GM21786 (cell line): ENCODE results near the gene BMPR1A.

Experiments
- ATAC-seq: cut with Tn5 transposase; IDR thresholded peaks from one replicate; pipeline ENCODE4 v1.9.1; 2021; ENCODE audit not compliant: unreplicated experiment

BMPR1A gene

DNA sequence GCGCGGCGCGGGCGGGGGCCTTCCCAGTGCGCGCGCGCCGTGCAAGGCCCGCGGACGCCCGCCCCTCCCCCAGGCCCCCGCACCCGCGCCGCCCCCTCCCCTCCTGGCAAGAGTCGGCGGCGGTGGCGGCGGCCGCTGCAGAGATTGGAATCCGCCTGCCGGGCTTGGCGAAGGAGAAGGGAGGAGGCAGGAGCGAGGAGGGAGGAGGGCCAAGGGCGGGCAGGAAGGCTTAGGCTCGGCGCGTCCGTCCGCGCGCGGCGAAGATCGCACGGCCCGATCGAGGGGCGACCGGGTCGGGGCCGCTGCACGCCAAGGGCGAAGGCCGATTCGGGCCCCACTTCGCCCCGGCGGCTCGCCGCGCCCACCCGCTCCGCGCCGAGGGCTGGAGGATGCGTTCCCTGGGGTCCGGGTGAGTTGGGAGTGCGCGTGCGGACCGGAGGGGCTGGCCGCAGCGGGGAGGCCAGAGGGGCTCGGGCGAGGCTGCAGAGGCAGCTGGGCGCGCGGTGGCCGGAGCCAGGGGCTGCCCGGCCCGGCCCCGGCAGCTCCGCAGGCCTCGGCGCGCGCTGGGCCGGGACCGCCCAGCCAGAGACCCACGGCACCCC lies at the start of gene BMPR1A:
TSS of gene BMPR1A (plus strand) at position 109 of the 602 bp plus-strand sequence. CDS start 119,400 bp downstream, outside the sequence.
- peak; percentile 26 for ATAC-seq

DNA sequence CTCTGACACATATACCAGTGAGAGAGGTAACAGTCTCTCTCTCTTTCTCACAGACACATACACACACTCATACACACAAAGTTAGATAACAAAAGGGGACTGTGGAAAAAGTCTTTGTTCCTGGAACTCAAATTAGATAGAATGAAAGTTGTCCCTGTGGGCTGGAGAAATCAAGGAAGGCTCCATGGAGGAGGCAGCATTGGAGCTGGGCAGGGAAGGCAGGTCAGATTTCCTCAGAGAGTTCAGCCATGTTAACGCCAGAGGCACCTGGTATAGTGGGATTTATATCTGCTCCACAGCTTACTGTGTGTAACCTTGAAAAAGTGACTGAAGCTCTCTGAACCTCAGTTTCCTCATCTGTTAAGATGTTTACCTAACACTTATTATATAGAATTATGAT lies 49.4 kb upstream of the BMPR1A start:
- ATAC-seq: no peak

- ATAC-seq: no peak
These were observed 48.9 kb upstream of the BMPR1A start for GRCh38 chr10:86707505-86707904.

GRCh38 chr10:86708068-86708782 lies 48.2 kb upstream of the BMPR1A start:
- no peak for ATAC-seq

GRCh38 chr10:86708783-86709380 lies 47.5 kb upstream of the BMPR1A start:
- no peak for ATAC-seq

- ATAC-seq: no peak
These were observed 46.8 kb upstream of the BMPR1A start for GRCh38 chr10:86709396-86710185.

DNA sequence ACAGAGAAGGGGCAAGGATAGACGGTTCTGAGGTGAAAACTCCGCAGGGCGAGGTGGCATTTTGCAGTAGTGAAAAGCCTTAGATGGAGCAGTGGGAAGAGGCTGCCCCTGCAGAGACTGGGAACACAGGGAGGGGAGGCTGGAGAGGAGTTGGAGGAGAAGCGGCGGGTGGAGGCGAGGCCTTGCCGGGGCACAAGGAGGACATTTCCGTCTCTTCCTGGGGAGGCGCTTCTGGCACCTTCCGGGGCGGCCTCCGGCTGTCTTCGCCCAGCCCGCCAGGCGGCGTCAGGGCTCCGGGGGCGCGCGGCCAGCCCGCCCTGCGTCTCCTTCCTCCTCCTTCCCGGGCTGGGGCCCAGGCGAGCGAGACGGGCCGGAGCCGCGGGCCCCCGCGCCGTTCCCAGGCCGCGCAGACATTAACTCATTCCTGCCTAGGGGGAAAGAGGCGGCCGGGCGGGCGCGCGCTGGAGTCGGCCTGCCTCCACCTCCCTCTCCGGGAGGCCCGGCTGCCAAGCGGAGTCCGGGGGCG lies 45.4 kb upstream of the BMPR1A start:
- peak; percentile 88 for ATAC-seq

- ATAC-seq: peak; percentile 38
These were observed 44.7 kb upstream of the BMPR1A start for GRCh38 chr10:86711513-86712316.

DNA sequence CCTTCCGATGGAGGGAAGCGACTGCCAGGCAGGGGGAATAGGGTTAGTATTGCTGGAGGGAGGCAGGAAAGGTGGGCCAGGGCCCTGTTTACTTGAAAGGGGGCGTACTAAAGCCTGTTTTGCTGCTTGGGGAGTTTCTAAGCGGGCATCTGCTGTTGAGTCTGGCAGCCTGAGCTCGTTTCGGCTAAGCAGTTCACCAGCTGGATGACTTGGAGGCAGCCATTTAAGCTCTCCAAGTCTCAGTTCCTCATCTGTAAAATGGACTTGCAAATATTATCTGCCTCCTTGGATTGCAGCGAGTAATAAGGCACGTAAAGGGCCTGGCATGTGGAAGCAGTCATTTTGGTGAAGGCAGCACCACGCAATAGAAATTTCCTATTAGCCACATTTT lies 44.1 kb upstream of the BMPR1A start:
- peak; percentile 12 for ATAC-seq

GRCh38 chr10:86715156-86715795 lies 41.1 kb upstream of the BMPR1A start:
- no peak for ATAC-seq

DNA sequence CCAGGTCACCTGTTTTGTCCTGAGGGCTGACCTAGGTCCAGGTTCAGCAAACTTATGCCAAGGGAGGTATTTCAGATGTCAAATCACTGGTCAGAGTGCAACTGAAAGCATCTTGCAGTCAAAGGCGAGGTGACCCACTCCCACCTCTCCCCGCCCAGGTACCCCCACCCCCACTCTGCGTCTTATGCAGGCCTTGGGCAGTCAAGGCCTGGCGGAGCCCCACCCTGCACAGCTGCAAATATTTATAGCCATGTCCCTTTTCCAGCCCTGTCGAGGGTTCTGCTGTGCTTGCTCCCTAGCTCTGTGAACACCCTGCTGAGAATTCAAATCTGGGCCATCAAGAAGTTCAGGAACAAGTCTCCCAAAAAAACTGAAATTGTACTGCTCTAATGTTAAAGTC lies 40.6 kb upstream of the BMPR1A start:
- no peak for ATAC-seq

DNA sequence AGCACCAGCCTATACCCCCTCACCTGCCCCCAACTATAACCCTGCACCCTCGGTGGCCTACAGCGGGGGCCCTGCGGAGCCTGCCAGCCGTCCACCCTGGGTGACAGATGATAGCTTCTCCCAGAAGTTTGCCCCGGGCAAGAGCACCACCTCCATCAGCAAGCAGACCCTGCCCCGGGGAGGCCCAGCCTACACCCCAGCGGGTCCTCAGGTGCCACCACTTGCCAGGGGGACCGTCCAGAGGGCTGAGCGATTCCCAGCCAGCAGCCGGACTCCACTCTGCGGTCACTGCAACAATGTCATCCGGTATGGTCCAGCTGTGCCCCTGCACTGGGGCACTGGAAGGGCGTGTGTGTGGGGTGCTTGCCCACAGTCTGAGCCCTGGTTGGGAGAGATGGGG lies 40.0 kb upstream of the BMPR1A start:
- ATAC-seq: no peak

DNA sequence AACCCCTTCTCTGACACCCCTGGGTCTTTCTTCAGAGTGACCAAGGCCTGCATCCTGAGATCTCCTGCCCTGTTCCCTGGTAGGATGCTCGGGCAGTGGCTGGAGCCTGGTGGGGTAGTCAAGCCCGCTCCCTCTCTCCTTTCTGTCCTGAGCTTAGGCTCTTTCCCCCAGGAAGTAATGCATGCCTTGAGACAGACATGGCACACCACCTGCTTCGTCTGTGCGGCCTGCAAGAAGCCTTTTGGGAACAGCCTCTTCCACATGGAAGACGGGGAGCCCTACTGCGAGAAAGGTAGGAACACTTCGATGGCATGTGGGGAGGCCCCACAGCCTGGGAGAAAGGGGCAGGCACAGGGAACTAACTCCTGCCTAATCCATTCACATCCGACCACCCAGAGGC lies 37.9 kb upstream of the BMPR1A start:
- no peak for ATAC-seq

DNA sequence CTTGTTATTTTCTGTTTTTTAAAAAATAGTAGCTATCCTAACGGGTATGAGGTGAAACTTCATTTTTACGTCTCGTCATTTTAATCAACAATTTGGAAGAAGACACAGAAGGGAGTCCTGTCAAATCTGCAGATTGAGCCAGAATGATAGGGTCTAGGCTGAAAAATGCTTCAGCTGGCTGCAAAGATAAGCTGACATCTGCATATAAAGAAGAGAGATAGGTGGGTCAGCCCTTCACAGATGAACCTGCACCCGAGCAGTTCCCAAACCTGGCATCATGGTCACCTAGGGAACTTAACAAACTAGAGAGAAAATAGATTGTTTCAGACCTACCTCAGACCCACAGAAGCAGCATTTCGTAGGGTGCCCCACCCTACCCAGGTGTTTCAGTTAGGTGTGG lies 35.2 kb upstream of the BMPR1A start:
- no peak for ATAC-seq

GRCh38 chr10:86723009-86723408 lies 33.4 kb upstream of the BMPR1A start:
- ATAC-seq: no peak

- ATAC-seq: no peak
These were observed 32.0 kb upstream of the BMPR1A start for GRCh38 chr10:86724445-86724844.

DNA sequence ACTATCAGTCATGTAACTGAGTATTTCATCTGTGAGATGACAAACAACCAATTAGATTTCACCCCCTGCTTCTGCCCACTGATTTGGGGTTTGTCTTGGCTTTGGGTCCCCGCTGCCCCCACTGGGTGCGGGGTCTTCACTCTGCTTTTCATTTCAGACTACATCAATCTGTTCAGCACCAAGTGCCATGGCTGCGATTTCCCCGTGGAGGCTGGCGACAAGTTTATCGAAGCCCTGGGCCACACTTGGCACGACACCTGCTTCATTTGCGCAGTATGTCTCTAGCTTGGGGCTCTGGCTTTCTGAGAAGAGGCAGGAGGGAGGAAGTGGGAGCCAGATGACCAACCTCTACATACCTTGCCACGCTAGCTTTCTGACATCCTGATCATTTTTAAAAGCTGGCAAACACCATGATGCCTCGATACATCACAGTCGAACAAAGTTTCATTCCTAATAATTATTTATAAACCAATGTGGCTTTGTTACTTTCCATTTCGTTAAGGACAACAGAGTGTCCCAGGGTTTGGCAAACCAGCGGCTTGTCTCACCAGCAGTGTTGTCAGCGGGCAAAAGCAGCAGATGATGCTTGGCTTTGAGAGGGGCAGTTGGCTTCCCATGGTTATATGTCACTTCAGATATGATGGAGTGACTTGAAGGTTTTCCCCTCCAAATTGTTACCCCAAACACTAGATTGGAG lies 30.3 kb upstream of the BMPR1A start:
- ATAC-seq: no peak

- ATAC-seq: no peak
These were observed 29.8 kb upstream of the BMPR1A start for GRCh38 chr10:86726677-86726999.

GRCh38 chr10:86727470-86727869 lies 28.9 kb upstream of the BMPR1A start:
- no peak for ATAC-seq

DNA sequence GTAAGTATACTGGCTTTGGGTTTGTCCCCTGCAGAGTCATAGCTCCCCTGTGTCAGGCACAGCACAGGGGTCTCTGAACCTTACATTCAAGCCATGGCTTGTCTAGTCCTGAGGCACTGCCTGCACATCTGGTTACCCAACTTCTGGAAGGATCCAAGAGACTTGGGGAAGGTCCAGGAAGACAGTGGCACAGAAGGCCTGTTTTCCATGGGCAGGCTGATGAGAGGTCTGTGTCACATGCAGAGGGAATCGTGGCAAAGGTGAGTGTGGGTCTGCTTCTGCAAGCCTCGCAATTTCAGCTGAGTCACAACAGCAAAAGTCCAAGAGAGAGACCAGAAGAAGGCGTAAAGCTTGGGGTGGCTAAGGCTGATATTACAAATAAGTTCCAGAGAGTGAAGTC lies 28.4 kb upstream of the BMPR1A start:
- no peak for ATAC-seq
